BJ (cell line): ENCODE data around the gene PKIB. TPM values are rescaled to one million over a fixed set of nuclear protein-coding genes. Genes with fewer than 3 reads are reported as not detected.
"Not testable (repeated sequence)": the region's sequence is repeated elsewhere in the genome, so short reads cannot be mapped to it uniquely, and the experiment has no call there.

Source experiments
- CTCF ChIA-PET: fragments of 350-600 bp; formaldehyde crosslinking; extraction: SDS; loops from one replicate; lab custom pipeline; 2021; ENCODE audit warnings: antibody characterized with exemption, inconsistent platforms; lab: Yijun Ruan, JAX
- POLR2A ChIA-PET: fragments of 300-600 bp; sonication (Branson Sonifier 250); formaldehyde crosslinking; extraction: SDS; loops from one replicate; lab custom pipeline; 2021; ENCODE audit warnings: antibody characterized with exemption; lab: Charles Lee
- DNase-seq: peaks from one replicate; pipeline ENCODE4 v3.0.0-alpha.2; 2011; ENCODE audit warnings: low read depth
- H3K27me3 ChIP-seq: 2 replicates; pipeline ENCODE4 v1.6.0; 2011; ENCODE audit warnings: low read length; ENCODE audit not compliant: control insufficient read depth, insufficient read depth
- H3K36me3 ChIP-seq: 2 replicates; pipeline ENCODE4 v1.5.1; 2011; ENCODE audit warnings: low read length; ENCODE audit not compliant: control insufficient read depth, insufficient read depth
- H3K4me3 ChIP-seq: 2 replicates; pipeline ENCODE4 v1.5.1; 2011; ENCODE audit warnings: low read depth, mild to moderate bottlenecking, control low read depth, low read length
- polyA plus RNA-seq: library from polyadenylated mRNA; depleted of rRNA; stranded (reverse); fragments of >200 nt; gene quantifications from 2 replicates; pipeline ENCODE4 v1.2.3, GENCODE V29; 2011
- TF ChIP-seq, protein P1 (sequence below): IDR thresholded peaks from 2 replicates; pipeline ENCODE4 v1.5.1; 2011; ENCODE audit warnings: low read depth, mild to moderate bottlenecking, control low read depth, inconsistent platforms, low read length, moderate library complexity; ENCODE audit not compliant: insufficient read depth

Gene PKIB
- polyA plus RNA-seq, 1 experiment, result not detected

GRCh38 chr6:122736616-122737015, 126.4 kb downstream of the PKIB start:
- POLR2A ChIA-PET, result no interaction called here
- CTCF ChIA-PET, result interaction anchor here (1.6 kb wide), 1 partner anchor 8 kb away, joined by 6 read pairs; no protein-coding TSS in a partner anchor
- Histone ChIP-seq H3K36me3 (no peaks in the 10 kb centered on the region), H3K27me3 (no peaks in the 10 kb centered on the region), H3K4me3 (no peak overlapping the region)
- TF ChIP-seq, protein P1, sequence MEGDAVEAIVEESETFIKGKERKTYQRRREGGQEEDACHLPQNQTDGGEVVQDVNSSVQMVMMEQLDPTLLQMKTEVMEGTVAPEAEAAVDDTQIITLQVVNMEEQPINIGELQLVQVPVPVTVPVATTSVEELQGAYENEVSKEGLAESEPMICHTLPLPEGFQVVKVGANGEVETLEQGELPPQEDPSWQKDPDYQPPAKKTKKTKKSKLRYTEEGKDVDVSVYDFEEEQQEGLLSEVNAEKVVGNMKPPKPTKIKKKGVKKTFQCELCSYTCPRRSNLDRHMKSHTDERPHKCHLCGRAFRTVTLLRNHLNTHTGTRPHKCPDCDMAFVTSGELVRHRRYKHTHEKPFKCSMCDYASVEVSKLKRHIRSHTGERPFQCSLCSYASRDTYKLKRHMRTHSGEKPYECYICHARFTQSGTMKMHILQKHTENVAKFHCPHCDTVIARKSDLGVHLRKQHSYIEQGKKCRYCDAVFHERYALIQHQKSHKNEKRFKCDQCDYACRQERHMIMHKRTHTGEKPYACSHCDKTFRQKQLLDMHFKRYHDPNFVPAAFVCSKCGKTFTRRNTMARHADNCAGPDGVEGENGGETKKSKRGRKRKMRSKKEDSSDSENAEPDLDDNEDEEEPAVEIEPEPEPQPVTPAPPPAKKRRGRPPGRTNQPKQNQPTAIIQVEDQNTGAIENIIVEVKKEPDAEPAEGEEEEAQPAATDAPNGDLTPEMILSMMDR, result no peak
- no peak for DNase-seq

- TF ChIP-seq, protein P1, result no peak
- H3K4me3 ChIP-seq, result no peak overlapping the region
- POLR2A ChIA-PET, result no interaction called here
- DNase-seq, result no peak
- no peaks in the 10 kb centered on the region for H3K27me3 ChIP-seq
- H3K36me3 ChIP-seq, result no peaks in the 10 kb centered on the region
- CTCF ChIA-PET, result interaction anchor here (0.8 to 10.2 kb wide), 5 partner anchors 9 to 106 kb away, joined by 3 to 79 read pairs (median 6); no protein-coding TSS in a partner anchor
Measured at GRCh38 chr6:122740091-122740490, 129.9 kb downstream of the PKIB start.

DNA sequence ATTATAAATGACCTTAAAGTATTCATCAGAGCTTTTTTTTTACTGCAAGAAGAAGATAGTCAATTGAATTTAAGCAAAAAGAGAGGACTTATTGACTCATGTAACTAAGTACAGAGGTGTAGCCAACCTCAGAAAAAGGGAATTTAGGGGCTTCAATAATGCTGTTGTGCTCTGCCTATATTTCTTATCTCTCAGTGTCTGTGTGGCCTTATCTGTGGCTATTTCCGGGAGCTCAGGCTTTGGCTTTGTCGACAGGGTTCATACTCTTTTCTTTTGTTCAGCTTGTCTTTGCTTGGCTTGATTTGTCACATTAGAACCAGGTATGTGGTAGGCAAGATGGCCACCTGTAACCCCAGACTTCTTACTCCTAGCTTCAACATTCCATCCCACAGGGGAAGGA, 130.7 kb downstream of the PKIB start:
- CTCF ChIA-PET, result interaction anchor here (1.3 to 10.2 kb wide), 4 partner anchors 10 to 105 kb away, joined by 5 to 79 read pairs (median 15); no protein-coding TSS in a partner anchor

GRCh38 chr6:122744247-122744646, 134.0 kb downstream of the PKIB start:
- POLR2A ChIA-PET, H3K4me3 ChIP-seq, DNase-seq, H3K27me3 ChIP-seq, H3K36me3 ChIP-seq: not testable (repeated sequence)
- TF ChIP-seq, protein P1, result peak; percentile 44
- CTCF ChIA-PET, result interaction anchor here (0.6 to 10.2 kb wide), 11 partner anchors 8 to 1571 kb away, joined by 3 to 79 read pairs (median 4); partner anchors contain the start of gene SMPDL3A

More for the DNA sequence above, 130.7 kb downstream of the PKIB start:
- TF ChIP-seq, protein P1, result no peak
- POLR2A ChIA-PET, result no interaction called here
- no peak overlapping the region for H3K4me3 ChIP-seq
- H3K27me3 ChIP-seq, result no peaks in the 10 kb centered on the region
- H3K36me3 ChIP-seq, result no peaks in the 10 kb centered on the region
- DNase-seq, result no peak

DNA sequence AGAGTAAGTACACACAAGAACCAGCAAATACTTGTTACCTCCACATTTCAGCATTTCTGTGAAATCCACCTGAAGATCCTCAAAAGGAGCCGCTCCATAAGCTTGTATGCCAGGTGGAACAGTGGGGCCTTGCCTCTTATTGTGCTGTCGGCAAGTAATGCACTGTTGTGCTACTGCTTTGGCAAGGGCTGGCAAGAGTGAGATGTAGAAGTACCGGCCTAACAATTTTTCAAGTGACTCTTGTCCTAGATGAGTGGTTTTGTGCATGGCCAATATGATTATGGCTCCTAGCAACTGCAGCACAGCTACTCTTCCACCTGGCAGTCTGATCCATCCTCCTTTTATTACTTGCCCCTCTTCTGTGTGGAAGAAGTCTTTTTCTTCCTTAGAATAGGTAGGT, 134.7 kb downstream of the PKIB start:
- POLR2A ChIA-PET, DNase-seq, H3K27me3 ChIP-seq, H3K36me3 ChIP-seq, H3K4me3 ChIP-seq: not testable (repeated sequence)
- CTCF ChIA-PET, result interaction anchor here (1.1 to 10.2 kb wide), 7 partner anchors 10 to 101 kb away, joined by 3 to 79 read pairs (median 6); partner anchors contain the start of gene SMPDL3A
